PC-3 (cell line): ENCODE data around the gene CCDC34. TPM values are rescaled to one million over a fixed set of nuclear protein-coding genes. Genes with fewer than 3 reads are reported as not detected.
A peak's percentile ranks its signal among the peaks of the same experiment; 100 is the strongest.
"Not testable (repeated sequence)": the region's sequence is repeated elsewhere in the genome, so short reads cannot be mapped to it uniquely, and the experiment has no call there.

Experiments
- ATAC-seq: fragments of 200-7000 bp; cut with Tn5 transposase; 2 replicates; pipeline ENCODE4 v1.9.1; 2020; ENCODE audit warnings: mild to moderate bottlenecking, moderate library complexity
- BruUV-seq: library from RNA; stranded (reverse); fragments of 400-500 nt; replicated peaks from 2 replicates; lab custom pipeline; 2021; lab: Mats Ljungman, UMichigan
- CTCF ChIA-PET: fragments of 300-600 bp; sonication (Branson Sonifier 250); formaldehyde crosslinking; loops from one replicate; lab custom pipeline; 2022; ENCODE audit warnings: antibody characterized with exemption; lab: Charles Lee
- POLR2A ChIA-PET: fragments of 300-600 bp; sonication (Branson Sonifier 250); formaldehyde crosslinking; loops from one replicate; lab custom pipeline; 2022; ENCODE audit warnings: antibody characterized with exemption; ENCODE audit not compliant: unreplicated experiment; lab: Charles Lee
- DNase-seq: peaks from one replicate; pipeline ENCODE4 v3.0.0-alpha.2; 2015
- H2AFZ ChIP-seq: fragments of 300-600 bp; sonication (generic); 2 replicates; pipeline ENCODE4 v1.6.0; 2016; ENCODE audit warnings: antibody characterized with exemption, low read length
- H3F3A ChIP-seq: fragments of 300-600 bp; sonication (generic); one replicate; pipeline ENCODE4 v1.6.0; 2017; ENCODE audit warnings: antibody characterized with exemption, low read length, control low read depth, mild to moderate bottlenecking; ENCODE audit not compliant: unreplicated experiment
- H3K27ac ChIP-seq: fragments of 300-600 bp; sonication (generic); 2 replicates; pipeline ENCODE4 v1.5.1; 2016; ENCODE audit warnings: mild to moderate bottlenecking, low read length
- H3K27me3 ChIP-seq: fragments of 300-600 bp; sonication (generic); 2 replicates; pipeline ENCODE4 v1.6.1; 2016; ENCODE audit warnings: low read length, mixed read lengths
- H3K36me3 ChIP-seq: fragments of 300-600 bp; sonication (generic); 2 replicates; pipeline ENCODE4 v1.6.1; 2016; ENCODE audit warnings: low read depth, mixed run types, low read length, mixed read lengths
- H3K4me1 ChIP-seq: fragments of 300-600 bp; sonication (generic); 2 replicates; pipeline ENCODE4 v1.5.1; 2016; ENCODE audit warnings: low read length; ENCODE audit not compliant: insufficient read depth
- H3K4me2 ChIP-seq: fragments of 300-600 bp; sonication (generic); 2 replicates; pipeline ENCODE4 v1.6.0; 2016; ENCODE audit warnings: low read length
- H3K4me3 ChIP-seq: fragments of 300-600 bp; sonication (generic); 2 replicates; pipeline ENCODE4 v1.5.1; 2016; ENCODE audit warnings: mild to moderate bottlenecking, low read length, mixed read lengths
- H3K79me2 ChIP-seq: fragments of 300-600 bp; sonication (generic); 2 replicates; pipeline ENCODE4 v1.6.1; 2017; ENCODE audit warnings: low read length, mixed read lengths
- H3K9ac ChIP-seq: fragments of 300-600 bp; sonication (generic); 2 replicates; pipeline ENCODE4 v1.6.0; 2016; ENCODE audit warnings: mild to moderate bottlenecking, low read length
- H3K9me2 ChIP-seq: fragments of 300-600 bp; sonication (generic); replicated peaks from 2 replicates; pipeline ENCODE4 v1.6.1; 2016; ENCODE audit warnings: mixed run types, low read length, mixed read lengths
- H3K9me3 ChIP-seq: fragments of 300-600 bp; sonication (generic); 2 replicates; pipeline ENCODE4 v1.6.1; 2016; ENCODE audit warnings: low read length, mixed read lengths
- H4K20me1 ChIP-seq: fragments of 300-600 bp; sonication (generic); 2 replicates; pipeline ENCODE4 v1.6.1; 2016; ENCODE audit warnings: low read length, mixed read lengths
- CTCF ChIP-seq: fragments of 300-600 bp; sonication (generic); conservative IDR thresholded peaks from 2 replicates; pipeline ENCODE4 v1.5.1; 2017; ENCODE audit warnings: antibody characterized with exemption, low read depth, mild to moderate bottlenecking, low read length
- EZH2 ChIP-seq: fragments of 300-600 bp; sonication (generic); IDR thresholded peaks from one replicate; pipeline ENCODE4 v1.6.1; 2017; ENCODE audit warnings: antibody characterized with exemption, mild to moderate bottlenecking, low read length; ENCODE audit not compliant: unreplicated experiment
- EZH2phosphoT487 ChIP-seq: fragments of 300-600 bp; sonication (generic); IDR thresholded peaks from 2 replicates; pipeline ENCODE4 v1.6.1; 2018; ENCODE audit warnings: mild to moderate bottlenecking, antibody characterized with exemption, low read length, borderline replicate concordance
- intact Hi-C: fragments of 100-400 bp; cut with micrococcal nuclease; formaldehyde crosslinking; loops from 2 replicates; pipeline ENCODE4 v1.9.0; 2023
- total RNA-seq: library from RNA; depleted of rRNA; stranded (reverse); fragments of >200 nt; gene quantifications from 2 replicates; pipeline ENCODE4 v1.2.3, GENCODE V29; 2014

The CCDC34 gene
- total RNA-seq, 1 experiment from 2014 or later: 11.0 TPM

DNA sequence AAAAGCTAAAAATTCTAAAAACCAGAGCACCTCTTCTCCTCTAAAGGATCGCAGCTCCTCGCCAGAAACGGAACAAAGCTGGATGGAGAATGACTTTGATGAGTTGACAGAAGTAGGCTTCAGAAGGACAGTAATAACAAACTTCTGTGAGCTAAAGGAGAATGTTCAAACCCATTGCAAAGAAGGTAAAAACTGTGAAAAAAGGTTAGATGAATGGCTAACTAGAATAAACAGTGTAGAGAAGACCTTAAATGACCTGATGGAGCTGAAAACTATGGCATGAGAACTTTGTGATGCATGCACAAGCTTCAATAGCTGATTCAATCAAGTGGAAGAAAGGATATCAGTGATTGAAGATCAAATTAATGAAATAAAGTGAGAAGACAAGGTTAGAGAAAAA lies 40.8 kb downstream of the CCDC34 start:
- POLR2A ChIA-PET, DNase-seq, H3K9me3 ChIP-seq, H3K79me2 ChIP-seq, CTCF ChIA-PET, H3K9me2 ChIP-seq, BruUV-seq, H3K4me2 ChIP-seq, intact Hi-C loops, H3K36me3 ChIP-seq, H4K20me1 ChIP-seq, H3F3A ChIP-seq, H2AFZ ChIP-seq, H3K27me3 ChIP-seq, H3K27ac ChIP-seq, H3K4me3 ChIP-seq, ATAC-seq, H3K9ac ChIP-seq: not testable (repeated sequence)
- peaks cover 13% of the 10 kb centered on the region; the same call in 1 of the 2 replicates for H3K4me1 ChIP-seq

DNA sequence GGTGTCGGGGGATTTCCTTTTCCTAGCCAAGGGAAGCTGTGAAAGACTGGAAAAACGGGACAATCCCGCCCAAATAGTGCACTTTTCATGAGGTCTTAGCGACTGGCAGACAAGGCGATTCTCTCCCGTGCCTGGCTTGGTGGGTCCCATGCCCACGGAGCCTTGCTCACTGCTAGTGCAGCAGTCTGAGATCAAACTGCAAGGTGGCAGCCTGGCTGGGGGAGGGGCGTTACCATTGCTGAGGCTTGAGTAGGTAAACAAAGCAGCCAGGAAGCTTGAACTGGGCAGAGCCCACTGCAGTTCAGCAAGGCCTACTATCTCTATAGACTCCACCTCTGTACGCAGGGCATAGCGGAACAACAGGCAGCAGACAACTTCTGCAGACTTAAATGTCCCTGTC lies 41.7 kb downstream of the CCDC34 start:
- H3K9ac ChIP-seq, CTCF ChIA-PET, H3K9me2 ChIP-seq, BruUV-seq, H2AFZ ChIP-seq, H3K27me3 ChIP-seq, H3K79me2 ChIP-seq, H3K4me2 ChIP-seq, H3K9me3 ChIP-seq, DNase-seq, H4K20me1 ChIP-seq, POLR2A ChIA-PET, H3K27ac ChIP-seq, H3F3A ChIP-seq, ATAC-seq, intact Hi-C loops, H3K4me3 ChIP-seq, H3K36me3 ChIP-seq: not testable (repeated sequence)
- peaks cover 13% of the 10 kb centered on the region; the same call in 1 of the 2 replicates for H3K4me1 ChIP-seq

DNA sequence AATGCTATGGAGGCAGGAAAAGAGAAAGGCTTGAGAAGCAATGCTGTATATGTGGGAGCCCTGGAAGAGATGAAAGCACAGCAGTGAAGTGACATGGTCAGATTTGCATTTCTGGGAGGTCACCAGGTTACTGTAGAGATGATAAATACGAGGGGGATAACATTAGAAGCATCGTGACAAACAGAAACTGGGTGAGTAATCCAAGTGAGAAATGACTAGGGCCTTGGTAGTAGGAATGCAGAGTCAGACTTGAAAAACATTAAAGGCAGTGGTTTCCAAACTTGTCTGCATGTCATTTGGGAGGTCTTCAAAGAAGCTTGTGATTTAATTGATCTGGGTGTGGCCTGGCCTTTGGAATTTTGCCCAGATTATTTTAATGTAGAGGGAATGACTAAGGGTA lies 43.9 kb downstream of the CCDC34 start:
- ChIA-PET POLR2A (no interaction called here), CTCF (no interaction called here)
- peak overlapping the region; percentile 29 for H3K4me2 ChIP-seq
- no peaks in the 10 kb centered on the region for H3K27me3 ChIP-seq
- H3F3A ChIP-seq: no peaks in the 10 kb centered on the region
- no peak for TF ChIP-seq EZH2
- TF ChIP-seq CTCF: no peak
- no peak for TF ChIP-seq EZH2phosphoT487
- DNase-seq (peak; percentile 50), ATAC-seq (peak; percentile 49)
- H3K4me1 ChIP-seq: peaks cover 13% of the 10 kb centered on the region; the same call in 1 of the 2 replicates
- peak overlapping the region; percentile 14; the same call in 1 of the 2 replicates for H3K27ac ChIP-seq
- intact Hi-C loops: no loop called here
- H3K79me2 ChIP-seq: no peaks in the 10 kb centered on the region
- H4K20me1 ChIP-seq: no peaks in the 10 kb centered on the region
- H3K36me3 ChIP-seq: no peaks in the 10 kb centered on the region
- no peaks in the 10 kb centered on the region for H3K9me2 ChIP-seq
- no TSS peak for BruUV-seq
- no peaks in the 10 kb centered on the region for H3K9me3 ChIP-seq
- H3K4me3 ChIP-seq: no peak overlapping the region
- H3K9ac ChIP-seq: no peak overlapping the region
- peak overlapping the region; percentile 42; the same call in 1 of the 2 replicates for H2AFZ ChIP-seq

DNA sequence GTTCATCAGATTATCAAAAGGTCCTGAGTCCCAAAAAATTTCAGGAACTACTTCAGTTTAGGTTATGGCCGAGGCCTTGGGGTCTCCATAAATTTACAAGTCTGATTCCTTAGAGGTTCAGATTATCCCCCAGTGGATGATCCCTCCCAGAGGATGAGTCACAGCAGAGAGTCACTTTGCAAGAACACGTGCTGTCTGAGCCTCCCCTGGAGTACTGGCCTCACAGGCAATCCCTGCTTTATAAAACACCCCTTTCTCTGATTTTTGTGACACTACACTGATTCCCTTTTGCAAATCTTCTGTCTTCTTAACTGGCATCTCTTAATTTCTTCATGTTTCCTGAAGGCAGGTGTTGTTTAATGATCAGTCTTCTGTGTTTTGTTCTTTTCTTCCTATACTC lies 45.3 kb downstream of the CCDC34 start:
- H2AFZ ChIP-seq: no peak overlapping the region
- no peaks in the 10 kb centered on the region for H3K36me3 ChIP-seq
- H3K27me3 ChIP-seq: no peaks in the 10 kb centered on the region
- POLR2A ChIA-PET: no interaction called here
- H4K20me1 ChIP-seq: no peaks in the 10 kb centered on the region
- H3F3A ChIP-seq: no peaks in the 10 kb centered on the region
- no peak overlapping the region for H3K4me2 ChIP-seq
- H3K9me3 ChIP-seq: no peaks in the 10 kb centered on the region
- peak; percentile 42 for DNase-seq
- H3K4me1 ChIP-seq: peaks cover 13% of the 10 kb centered on the region; the same call in 1 of the 2 replicates
- H3K27ac ChIP-seq: no peak overlapping the region
- peak; percentile 40; the same call in 1 of the 2 replicates for ATAC-seq
- H3K79me2 ChIP-seq: no peaks in the 10 kb centered on the region
- H3K9ac ChIP-seq: no peak overlapping the region
- H3K4me3 ChIP-seq: no peak overlapping the region
- intact Hi-C loops: no loop called here
- no TSS peak for BruUV-seq
- CTCF ChIA-PET: no interaction called here
- no peaks in the 10 kb centered on the region for H3K9me2 ChIP-seq
- no peak for TF ChIP-seq EZH2
- TF ChIP-seq EZH2phosphoT487: no peak
- TF ChIP-seq CTCF: no peak
